SK-N-SH (cell line): ENCODE results near the gene LRRC8C. TPM values are rescaled to one million over a fixed set of nuclear protein-coding genes. Genes with fewer than 3 reads are reported as not detected.

ENCODE experiments used
- CTCF ChIA-PET: fragments of 300-600, 350-600 bp; formaldehyde crosslinking; extraction: SDS; loops from one replicate; lab custom pipeline; 2021; lab: Yijun Ruan, JAX
- POLR2A ChIA-PET: fragments of 350-600 bp; sonication (Branson Sonifier 250); formaldehyde crosslinking; extraction: SDS; loops from one replicate; lab custom pipeline; 2020; ENCODE audit warnings: antibody characterized with exemption, inconsistent platforms; lab: Yijun Ruan, JAX
- DNase-seq: peaks from one replicate; pipeline ENCODE4 v3.0.0; 2012
- H2AFZ ChIP-seq: fragments of 200-600 bp; sonication (generic); 2 replicates; pipeline ENCODE4 v1.8.1; 2016; ENCODE audit warnings: antibody characterized with exemption, mild to moderate bottlenecking, low read depth
- H3F3A ChIP-seq: fragments of 200-600 bp; sonication (generic); replicated peaks from 2 replicates; pipeline ENCODE3; 2016; ENCODE audit warnings: antibody characterized with exemption, mild to moderate bottlenecking; ENCODE audit not compliant: insufficient read depth
- H3K27ac ChIP-seq, 2 experiments: fragments of 200-500 bp in 1 of 2; fragments of 200-600 bp in 1 of 2; sonication (Bioruptor generic) in 1 of 2; sonication (generic), shearing (Covaris generic) in 1 of 2; 2 replicates each; pipeline versions ENCODE4 v1.5.1 to v1.6.1; 2014 to 2016; ENCODE audit warnings: low read depth in 2 of 2, inconsistent platforms in 1 of 2, low read length in 1 of 2, mild to moderate bottlenecking in 1 of 2, mixed read lengths in 1 of 2
- H3K27me3 ChIP-seq: fragments of 200-600 bp; sonication (generic), shearing (Covaris generic); 2 replicates; pipeline ENCODE4 v1.6.1; 2016; ENCODE audit warnings: mixed run types; ENCODE audit not compliant: insufficient read depth
- H3K36me3 ChIP-seq, 2 experiments: fragments of 200-500 bp in 1 of 2; fragments of 200-600 bp in 1 of 2; sonication (Bioruptor generic) in 1 of 2; sonication (generic) in 1 of 2; replicated peaks in 1 of 2; 2 replicates each; pipeline versions ENCODE3 to v1.5.1; 2014 to 2016; ENCODE audit warnings: low read length in 1 of 2, mild to moderate bottlenecking in 1 of 2; ENCODE audit not compliant: insufficient read depth in 2 of 2, control insufficient read depth in 1 of 2
- H3K4me1 ChIP-seq, 2 experiments: fragments of 200-500 bp in 1 of 2; fragments of 200-600 bp in 1 of 2; sonication (Bioruptor generic) in 1 of 2; sonication (generic), shearing (Covaris generic) in 1 of 2; 2 replicates each; pipeline versions ENCODE4 v1.5.1 to v1.6.1; 2014 to 2016; ENCODE audit warnings: low read depth in 1 of 2, low read length in 1 of 2, mixed run types in 1 of 2; ENCODE audit not compliant: insufficient read depth in 2 of 2, control insufficient read depth in 1 of 2
- H3K4me2 ChIP-seq: fragments of 200-600 bp; sonication (generic), shearing (Covaris generic); 2 replicates; pipeline ENCODE4 v1.6.1; 2017; ENCODE audit warnings: mixed run types
- H3K4me3 ChIP-seq, 2 experiments: fragments of 200-500 bp in 1 of 2; fragments of 200-600 bp in 1 of 2; sonication (Bioruptor generic) in 1 of 2; sonication (generic), shearing (Covaris generic) in 1 of 2; 2 replicates each; pipeline versions ENCODE4 v1.5.1 to v1.8.1; 2014 to 2016; ENCODE audit warnings: low read depth in 2 of 2, inconsistent platforms in 1 of 2, low read length in 1 of 2, mild to moderate bottlenecking in 1 of 2, mixed read lengths in 1 of 2, moderate library complexity in 1 of 2
- H3K79me2 ChIP-seq: fragments of 200-600 bp; sonication (generic); 2 replicates; pipeline ENCODE4 v1.8.1; 2017; ENCODE audit warnings: mild to moderate bottlenecking; ENCODE audit not compliant: insufficient read depth
- H3K9ac ChIP-seq: fragments of 200-600 bp; sonication (generic); 2 replicates; pipeline ENCODE4 v1.6.1; 2017; ENCODE audit warnings: mixed run types
- H3K9me2 ChIP-seq: fragments of 200-600 bp; sonication (generic); 2 replicates; pipeline ENCODE4 v1.6.1; 2017; ENCODE audit warnings: mixed run types
- H3K9me3 ChIP-seq: fragments of 200-600 bp; sonication (generic); 2 replicates; pipeline ENCODE4 v1.6.1; 2017; ENCODE audit warnings: mixed run types, mild to moderate bottlenecking, moderate library complexity
- H4K20me1 ChIP-seq: fragments of 200-600 bp; sonication (generic); 2 replicates; pipeline ENCODE4 v1.6.1; 2017; ENCODE audit warnings: mild to moderate bottlenecking, mixed run types; ENCODE audit not compliant: insufficient read depth
- CHD2 ChIP-seq: fragments of 150-350 bp; IDR thresholded peaks from 2 replicates; pipeline ENCODE4 v1.6.1; 2018; ENCODE audit warnings: low read length; ENCODE audit not compliant: partially characterized antibody
- EZH2phosphoT487 ChIP-seq: fragments of 200-600 bp; sonication (generic); IDR thresholded peaks from 2 replicates; pipeline ENCODE4 v1.6.1; 2017; ENCODE audit warnings: low read depth, mixed run types, mild to moderate bottlenecking, antibody characterized with exemption, moderate library complexity, borderline replicate concordance
- FOXJ3 ChIP-seq: sonication (generic); formaldehyde crosslinking; IDR thresholded peaks from 2 replicates; pipeline ENCODE4 v1.5.1; 2020; ENCODE audit warnings: mild to moderate bottlenecking, missing genetic modification reagents
- GATA2 ChIP-seq: sonication (generic); formaldehyde crosslinking; IDR thresholded peaks from 2 replicates; pipeline ENCODE4 v1.5.0; 2020; ENCODE audit warnings: mild to moderate bottlenecking, missing genetic modification reagents
- IRF3 ChIP-seq: fragments of 150-350 bp; IDR thresholded peaks from 2 replicates; pipeline ENCODE4 v1.6.1; 2016; ENCODE audit warnings: mild to moderate bottlenecking, low read depth, low read length
- JUND ChIP-seq: IDR thresholded peaks from 2 replicates; pipeline ENCODE4 v1.4.0; 2012
- MXI1 ChIP-seq: IDR thresholded peaks from 2 replicates; pipeline ENCODE4 v1.6.1; 2012; ENCODE audit warnings: mild to moderate bottlenecking, low read depth, low read length, improper control_type of control experiment
- NFIC ChIP-seq: IDR thresholded peaks from 2 replicates; pipeline ENCODE4 v1.4.0; 2012; ENCODE audit warnings: borderline replicate concordance
- PBX3 ChIP-seq: IDR thresholded peaks from 2 replicates; pipeline ENCODE4; 2012
- RAD21 ChIP-seq: IDR thresholded peaks from 2 replicates; pipeline ENCODE4 v1.6.1; 2012; ENCODE audit warnings: mild to moderate bottlenecking, low read length
- USF2 ChIP-seq: fragments of 150-350 bp; IDR thresholded peaks from 2 replicates; pipeline ENCODE4 v1.6.1; 2017; ENCODE audit warnings: antibody characterized with exemption, low read length, low read depth, borderline replicate concordance
- YY1 ChIP-seq: IDR thresholded peaks from 2 replicates; pipeline ENCODE4 v1.4.0; 2012; ENCODE audit warnings: low read depth, mild to moderate bottlenecking
- WGBS: methylation state at CpG from one replicate; pipeline ENCODE4 v1.1.6; 2017; ENCODE audit warnings: low lambda C conversion rate; 5-methylcytosine and 5-hydroxymethylcytosine counted together
- polyA plus RNA-seq, 3 experiments: library from polyadenylated mRNA; depleted of rRNA; stranded (reverse); fragments of >200 nt; gene quantifications; 2 replicates each; pipeline ENCODE4 v1.2.3, GENCODE V29; 2012

The LRRC8C gene
- polyA plus RNA-seq, 1 of the 3 experiments (the other 2 are of a cell fraction), result 4.2 TPM

GRCh38 chr1:89630048-89630447 lies 2.9 kb upstream of the LRRC8C start:
- no peaks in the 10 kb centered on the region for H3K9me3 ChIP-seq
- POLR2A ChIA-PET, result no interaction called here
- H3K4me1 ChIP-seq, result peaks cover 4 to 9% of the 10 kb centered on the region in 2 experiments; a peak in 2 of 4 replicates
- no peak overlapping the region for H3K9ac ChIP-seq
- 95% methylated on average over 3 of the region's 3 CpGs for WGBS
- no peaks in the 10 kb centered on the region for H3K36me3 ChIP-seq
- no peaks in the 10 kb centered on the region for H4K20me1 ChIP-seq
- no peak overlapping the region for H3K4me3 ChIP-seq
- H3K4me2 ChIP-seq, result no peak overlapping the region
- H3K27ac ChIP-seq, result no peak overlapping the region
- H3K79me2 ChIP-seq, result peaks cover 20% of the 10 kb centered on the region
- no peaks in the 10 kb centered on the region for H3K27me3 ChIP-seq
- H3F3A ChIP-seq, result peaks cover under 1% of the 10 kb centered on the region
- TF ChIP-seq YY1, result no peak
- no peak overlapping the region for H2AFZ ChIP-seq
- H3K9me2 ChIP-seq, result no peaks in the 10 kb centered on the region
- CTCF ChIA-PET, result interaction anchor here (1.3 to 15.3 kb wide), 3 partner anchors 14 to 174 kb away, joined by 5 to 265 read pairs (median 7); no protein-coding TSS in a partner anchor
- DNase-seq, result no peak

- CTCF ChIA-PET, result interaction anchor here (0.7 to 15.3 kb wide), 17 partner anchors 9 to 321 kb away, joined by 3 to 265 read pairs (median 4); no protein-coding TSS in a partner anchor
- peak overlapping the region; percentile 95 for H3K4me3 ChIP-seq
- no peaks in the 10 kb centered on the region for H3K9me3 ChIP-seq
- POLR2A ChIA-PET, result interaction anchor here (1.0 to 2.5 kb wide), 2 partner anchors 83 to 131 kb away, joined by 3 to 20 read pairs; no protein-coding TSS in a partner anchor
- no peaks in the 10 kb centered on the region for H4K20me1 ChIP-seq
- peak overlapping the region; percentile 95 for H2AFZ ChIP-seq
- no peak for DNase-seq
- TF ChIP-seq GATA2 (CRISPR knock-in tag) (0 out of 2 replicates have a peak, but pooled peaks have one; percentile 9), USF2 (no peak), NFIC (no peak), MXI1 (no peak), EZH2phosphoT487 (no peak)
- H3K79me2 ChIP-seq, result peaks cover 27% of the 10 kb centered on the region
- peaks cover 18% of the 10 kb centered on the region for H3F3A ChIP-seq
- H3K9ac ChIP-seq, result peak overlapping the region; percentile 80
- H3K4me2 ChIP-seq, result peak overlapping the region; percentile 90
- peaks cover 8 to 12% of the 10 kb centered on the region in 2 experiments for H3K4me1 ChIP-seq
- WGBS, result 58% methylated on average over 18 of the region's 19 CpGs
- no peaks in the 10 kb centered on the region for H3K9me2 ChIP-seq
- no peaks in the 10 kb centered on the region for H3K27me3 ChIP-seq
- no peaks in the 10 kb centered on the region for H3K36me3 ChIP-seq
- peak overlapping the region; percentile 66 to 88 for H3K27ac ChIP-seq
Measured at GRCh38 chr1:89631816-89632656, 884 bp upstream of the LRRC8C start.

GRCh38 chr1:89633248-89633799 lies 404 bp downstream of the LRRC8C start:
- H3K9me3 ChIP-seq, result no peaks in the 10 kb centered on the region
- H3K4me2 ChIP-seq, result peak overlapping the region; percentile 90
- peak; percentile 84 for DNase-seq
- H3K9me2 ChIP-seq, result no peaks in the 10 kb centered on the region
- CTCF ChIA-PET, result interaction anchor here (0.6 to 15.3 kb wide), 19 partner anchors 11 to 343 kb away, joined by 3 to 265 read pairs (median 4); no protein-coding TSS in a partner anchor
- no peaks in the 10 kb centered on the region for H3K27me3 ChIP-seq
- 0% methylated on average over 10 of the region's 57 CpGs for WGBS
- H3K4me1 ChIP-seq, result peaks cover 12% of the 10 kb centered on the region in 2 experiments
- peaks cover 26% of the 10 kb centered on the region for H3F3A ChIP-seq
- H3K4me3 ChIP-seq, result peak overlapping the region; percentile 95
- H3K79me2 ChIP-seq, result peaks cover 39% of the 10 kb centered on the region
- H3K36me3 ChIP-seq, result no peaks in the 10 kb centered on the region
- peak overlapping the region; percentile 65 to 88 for H3K27ac ChIP-seq
- H2AFZ ChIP-seq, result peak overlapping the region; percentile 92
- POLR2A ChIA-PET, result interaction anchor here (1.0 to 2.5 kb wide), 2 partner anchors 82 to 130 kb away, joined by 3 to 20 read pairs; no protein-coding TSS in a partner anchor
- peak overlapping the region; percentile 80 for H3K9ac ChIP-seq
- no peaks in the 10 kb centered on the region for H4K20me1 ChIP-seq
- TF ChIP-seq IRF3 (no peak), RAD21 (0 out of 2 replicates have a peak, but pooled peaks have one; percentile 6), JUND (no peak), PBX3 (no peak), MXI1 (0 out of 2 replicates have a peak, but pooled peaks have one; percentile 8), YY1 (no peak; the same call in 1 of the 2 replicates), FOXJ3 (CRISPR knock-in tag) (no peak), CHD2 (no peak)
